ENCODE data around the gene SLA2. TPM values are rescaled to one million over a fixed set of nuclear protein-coding genes. Genes with fewer than 3 reads are reported as not detected.
"Not testable (repeated sequence)": the region's sequence is repeated elsewhere in the genome, so short reads cannot be mapped to it uniquely, and the experiment has no call there.

Gene SLA2
- total and polyA plus RNA-seq, 3 donors from 2014 or later, result 0.47 to 1.1 (median 0.87) TPM

GRCh38 chr20:36644032-36644705 is 1.8 kb downstream of the SLA2 start:
- Histone ChIP-seq H3K36me3 (ENCODE audit: low read depth, missing control alignments) (no peaks in the 10 kb centered on the region), H3K4me1 (no peaks in the 10 kb centered on the region), H3K4me3 (no peak overlapping the region), H3K27ac (no peak overlapping the region), H3K9me3 (no peaks in the 10 kb centered on the region), H3K27me3 (no peaks in the 10 kb centered on the region)
- DNase-seq, result no peak
- 67 to 88% methylated on average over 3 to 5 of the region's 5 CpGs for WGBS, 2 donors
- TF ChIP-seq, protein P1, sequence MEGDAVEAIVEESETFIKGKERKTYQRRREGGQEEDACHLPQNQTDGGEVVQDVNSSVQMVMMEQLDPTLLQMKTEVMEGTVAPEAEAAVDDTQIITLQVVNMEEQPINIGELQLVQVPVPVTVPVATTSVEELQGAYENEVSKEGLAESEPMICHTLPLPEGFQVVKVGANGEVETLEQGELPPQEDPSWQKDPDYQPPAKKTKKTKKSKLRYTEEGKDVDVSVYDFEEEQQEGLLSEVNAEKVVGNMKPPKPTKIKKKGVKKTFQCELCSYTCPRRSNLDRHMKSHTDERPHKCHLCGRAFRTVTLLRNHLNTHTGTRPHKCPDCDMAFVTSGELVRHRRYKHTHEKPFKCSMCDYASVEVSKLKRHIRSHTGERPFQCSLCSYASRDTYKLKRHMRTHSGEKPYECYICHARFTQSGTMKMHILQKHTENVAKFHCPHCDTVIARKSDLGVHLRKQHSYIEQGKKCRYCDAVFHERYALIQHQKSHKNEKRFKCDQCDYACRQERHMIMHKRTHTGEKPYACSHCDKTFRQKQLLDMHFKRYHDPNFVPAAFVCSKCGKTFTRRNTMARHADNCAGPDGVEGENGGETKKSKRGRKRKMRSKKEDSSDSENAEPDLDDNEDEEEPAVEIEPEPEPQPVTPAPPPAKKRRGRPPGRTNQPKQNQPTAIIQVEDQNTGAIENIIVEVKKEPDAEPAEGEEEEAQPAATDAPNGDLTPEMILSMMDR (IDR thresholded peaks at IDR 0.05), result no peak
- no peak for TF ChIP-seq POLR2A (IDR thresholded peaks at IDR 0.05)
- intact Hi-C loops (cut with DNase I; ENCODE audit: low total_unique reads), result no loop called here

DNA sequence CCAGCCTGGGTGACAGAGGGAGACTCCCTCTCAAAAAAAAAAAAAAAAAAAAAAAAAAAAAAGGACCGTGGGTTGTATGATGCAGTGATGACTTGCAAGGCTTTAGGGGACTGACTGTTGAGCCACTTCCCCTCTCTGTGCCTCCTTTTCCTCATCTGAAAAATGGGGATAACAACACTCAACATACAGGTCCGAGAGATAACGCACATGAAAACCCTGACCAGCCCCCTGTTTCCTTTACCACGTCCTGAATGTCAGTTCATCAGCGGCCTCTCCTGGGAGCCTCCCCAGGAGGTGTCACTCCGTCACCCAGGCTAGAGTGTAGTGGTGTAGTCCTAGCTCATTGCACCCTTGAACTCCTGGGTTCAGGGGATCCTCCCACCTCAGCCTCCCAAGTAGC is 3.9 kb downstream of the SLA2 start:
- no peak for DNase-seq
- TF ChIP-seq POLR2A (IDR thresholded peaks at IDR 0.05), result no peak
- 82 to 93% methylated on average over 6 of the region's 6 CpGs for WGBS, 2 donors
- intact Hi-C loops (cut with DNase I; ENCODE audit: low total_unique reads), result no loop called here
- Histone ChIP-seq H3K9me3 (no peaks in the 10 kb centered on the region), H3K36me3 (ENCODE audit: low read depth, missing control alignments) (no peaks in the 10 kb centered on the region), H3K27ac (no peak overlapping the region), H3K4me3 (no peak overlapping the region), H3K4me1 (no peaks in the 10 kb centered on the region), H3K27me3 (no peaks in the 10 kb centered on the region)

DNA sequence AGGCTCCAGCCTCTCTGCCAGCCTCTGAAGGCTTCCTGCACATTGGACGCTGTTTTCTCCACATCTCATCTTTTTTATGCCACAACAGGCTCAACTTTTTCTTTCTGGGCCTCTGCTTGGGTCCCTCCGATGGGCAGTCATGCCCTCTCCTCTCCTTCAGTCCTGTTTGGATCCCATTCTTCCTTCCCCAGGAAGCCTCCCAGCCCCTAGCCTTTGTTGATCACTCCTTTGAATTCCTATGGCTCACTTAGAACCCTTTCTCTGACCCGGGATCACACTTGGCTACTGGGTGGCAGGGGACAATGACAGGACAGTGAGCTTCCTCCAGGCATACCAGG is 4.5 kb downstream of the SLA2 start:
- DNase-seq, result no peak
- no peak for TF ChIP-seq POLR2A (IDR thresholded peaks at IDR 0.05)
- TF ChIP-seq, protein P1 (IDR thresholded peaks at IDR 0.05), result no peak
- WGBS, 2 donors, result 71 to 91% methylated on average over 3 of the region's 3 CpGs
- no peaks in the 10 kb centered on the region for H3K36me3 ChIP-seq (ENCODE audit: low read depth, missing control alignments)
- H3K4me3 ChIP-seq, result no peak overlapping the region
- no peaks in the 10 kb centered on the region for H3K4me1 ChIP-seq
- H3K9me3 ChIP-seq, result no peaks in the 10 kb centered on the region
- intact Hi-C loops (cut with DNase I; ENCODE audit: low total_unique reads), result no loop called here
- no peak overlapping the region for H3K27ac ChIP-seq
- H3K27me3 ChIP-seq, result no peaks in the 10 kb centered on the region

DNA sequence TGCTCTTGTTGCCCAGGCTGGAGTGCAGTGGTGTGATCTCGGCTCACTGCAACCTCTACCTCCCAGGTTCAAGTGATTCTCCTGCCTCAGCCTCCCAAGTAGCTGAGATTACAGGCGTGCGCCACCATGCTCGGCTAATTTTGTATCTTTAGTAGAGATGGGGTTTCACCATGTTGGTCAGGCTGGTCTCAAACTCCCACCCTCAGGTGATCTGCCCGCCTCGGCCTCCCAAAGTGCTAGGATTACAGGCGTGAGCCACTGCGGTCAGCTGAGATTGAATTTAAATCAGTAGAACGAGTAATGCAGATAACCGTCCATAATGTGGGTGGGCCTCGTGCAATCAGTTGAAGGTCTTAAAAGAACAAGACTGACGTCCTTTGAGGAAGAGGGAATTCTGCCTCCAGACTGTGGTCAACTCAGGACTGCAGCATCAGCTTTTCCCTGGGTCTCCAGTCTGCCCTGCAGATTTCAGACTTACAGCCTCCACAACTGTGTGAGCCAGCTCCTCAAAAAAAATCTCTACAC is 7.1 kb downstream of the SLA2 start:
- H3K4me1 ChIP-seq; H3K36me3 ChIP-seq (ENCODE audit: low read depth, missing control alignments); H3K27ac ChIP-seq; intact Hi-C loops (cut with DNase I; ENCODE audit: low total_unique reads); H3K9me3 ChIP-seq; DNase-seq; H3K27me3 ChIP-seq; H3K4me3 ChIP-seq: not testable (repeated sequence)
- 93 to 100% methylated on average over 12 of the region's 12 CpGs for WGBS, 2 donors

DNA sequence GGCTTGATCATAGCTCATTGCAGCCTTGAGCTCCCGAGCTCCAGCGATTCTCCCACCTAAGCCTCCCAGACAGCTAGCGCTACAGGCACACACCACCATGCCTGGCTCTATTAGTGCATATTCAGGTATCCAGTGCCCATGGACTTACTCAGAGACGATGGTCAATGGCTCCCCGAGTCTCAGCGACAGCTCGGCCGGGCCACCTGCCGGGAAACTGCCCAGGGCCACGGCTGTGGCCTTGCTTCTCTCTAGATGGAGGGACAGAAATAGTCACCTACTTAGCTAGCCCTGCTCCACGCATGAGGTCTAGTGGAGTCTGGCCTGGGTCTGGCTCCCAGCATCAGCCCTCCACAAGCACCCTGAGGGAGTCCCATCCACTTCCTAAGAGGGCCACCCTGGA is 11.7 kb downstream of the SLA2 start:
- Histone ChIP-seq H3K27me3 (no peaks in the 10 kb centered on the region), H3K4me1 (no peaks in the 10 kb centered on the region), H3K36me3 (ENCODE audit: low read depth, missing control alignments) (no peaks in the 10 kb centered on the region), H3K4me3 (no peak overlapping the region), H3K9me3 (no peaks in the 10 kb centered on the region), H3K27ac (no peak overlapping the region)
- intact Hi-C loops (cut with DNase I; ENCODE audit: low total_unique reads), result no loop called here
- no peak for TF ChIP-seq POLR2A (IDR thresholded peaks at IDR 0.05)
- 87 to 99% methylated on average over 4 to 11 of the region's 11 CpGs for WGBS, 2 donors
- DNase-seq, result no peak

GRCh38 chr20:36633285-36633772 is 12.7 kb downstream of the SLA2 start:
- no peak for DNase-seq
- Histone ChIP-seq H3K4me1 (no peaks in the 10 kb centered on the region), H3K4me3 (no peak overlapping the region), H3K9me3 (no peaks in the 10 kb centered on the region), H3K27ac (no peak overlapping the region), H3K27me3 (no peaks in the 10 kb centered on the region), H3K36me3 (ENCODE audit: low read depth, missing control alignments) (no peaks in the 10 kb centered on the region)
- TF ChIP-seq, protein P1 (IDR thresholded peaks at IDR 0.05), result no peak
- no peak for TF ChIP-seq POLR2A (IDR thresholded peaks at IDR 0.05)
- intact Hi-C loops (cut with DNase I; ENCODE audit: low total_unique reads), result no loop called here
- WGBS, 2 donors, result 84 to 85% methylated on average over 9 of the region's 9 CpGs
